ENCODE measurements around the gene CLDND2. TPM values are rescaled to one million over a fixed set of nuclear protein-coding genes. Genes with fewer than 3 reads are reported as not detected.

The CLDND2 gene
- total RNA-seq, 1 experiment from 2014 or later: 1.8 TPM

- TF ChIP-seq EZH2phosphoT487 (IDR thresholded peaks at IDR 0.05; ENCODE audit: borderline replicate concordance) (no peak), JUND (IDR thresholded peaks at IDR 0.05) (no peak)
Measured at GRCh38 chr19:51354103-51354741, 14.6 kb downstream of the CLDND2 start (continued).

- H3K36me3 ChIP-seq (ENCODE audit: control insufficient read depth in 1 of 2, insufficient read depth in 2 of 2, low read length in 2 of 2): peaks cover 3 to 14% of the 10 kb centered on the region in 2 experiments; a peak in 1 of 4 replicates
- POLR2A ChIA-PET: no interaction called here
- no peak overlapping the region for H3K4me2 ChIP-seq (ENCODE audit: low read length)
Measured at GRCh38 chr19:51352783-51353360, 15.9 kb downstream of the CLDND2 start.

More at GRCh38 chr19:51352783-51353360, 15.9 kb downstream of the CLDND2 start:
- intact Hi-C loops (cut with micrococcal nuclease): no loop called here
- DNase-seq (ENCODE audit: low read depth, low spot score): no peak
- Histone ChIP-seq H3K9ac (ENCODE audit: low read length) (no peak overlapping the region), H2AFZ (ENCODE audit: low read depth, low read length, poor library complexity, severe bottlenecking) (no peak overlapping the region), H3K9me3 (ENCODE audit: control insufficient read depth in 1 of 2, insufficient read depth in 1 of 2, low read depth in 1 of 2, low read length in 2 of 2) (no peaks in the 10 kb centered on the region), H3K4me1 (ENCODE audit: control insufficient read depth in 1 of 2, insufficient read depth in 2 of 2, low read length in 2 of 2) (peaks cover 0 to 22% of the 10 kb centered on the region in 2 experiments; a peak in 3 of 4 replicates), H3K27ac (ENCODE audit: low read depth, low read length) (no peak overlapping the region), H4K20me1 (ENCODE audit: insufficient read depth) (no peaks in the 10 kb centered on the region), H3K4me3 (replicated peaks in 1 of 2; ENCODE audit: low read depth in 1 of 2, low read length in 2 of 2) (no peak overlapping the region), H3K9me2 (ENCODE audit: insufficient read depth) (no peaks in the 10 kb centered on the region), H3K27me3 (ENCODE audit: insufficient read depth, low read length) (no peaks in the 10 kb centered on the region), H3K79me2 (ENCODE audit: insufficient read depth, low read length) (peaks cover 13% of the 10 kb centered on the region; the same call in 1 of the 2 replicates)
- no TSS peak for BruUV-seq (replicated peaks)
- ChIA-PET RAD21 (ENCODE audit: low non-redundant PET in 1 of 2, low total read pairs in 2 of 2, uncharacterized antibody in 2 of 2, unreplicated experiment in 2 of 2) (no interaction called here), CTCF (no interaction called here)
- TF ChIP-seq ZBTB33 (IDR thresholded peaks at IDR 0.05; ENCODE audit: extremely low read depth, insufficient replicate concordance, low read length): no peak
- no peak for TF ChIP-seq JUND (IDR thresholded peaks at IDR 0.05)
- no peak for TF ChIP-seq CEBPB (IDR thresholded peaks at IDR 0.05; ENCODE audit: low read depth)
- TF ChIP-seq SP1 (IDR thresholded peaks at IDR 0.05; ENCODE audit: low read depth): no peak
- TF ChIP-seq MAX (IDR thresholded peaks at IDR 0.05): no peak
- TF ChIP-seq CTCF (IDR thresholded peaks at IDR 0.05 in 2 of 3, conservative IDR thresholded peaks at IDR 0.05 in 1 of 3; ENCODE audit: borderline replicate concordance in 1 of 3, insufficient read depth in 1 of 3, low read depth in 2 of 3, low read length in 2 of 3): no peak
- no peak for TF ChIP-seq EGR1 (IDR thresholded peaks at IDR 0.05; ENCODE audit: low read depth)
- no peak for TF ChIP-seq ATF3 (IDR thresholded peaks at IDR 0.05)
- TF ChIP-seq RAD21 (IDR thresholded peaks at IDR 0.05; ENCODE audit: low read depth): no peak
- ATAC-seq: no peak
